CD14-positive monocyte (primary cell): ENCODE measurements around the gene BLOC1S4. TPM values are rescaled to one million over a fixed set of nuclear protein-coding genes. Genes with fewer than 3 reads are reported as not detected.
A peak's percentile ranks its signal among the peaks of the same experiment; 100 is the strongest.

Source experiments
- DNase-seq, 3 donors: peaks; one replicate each; pipeline ENCODE4 v3.0.0-alpha.2; 2011 to 2022
- H2AFZ ChIP-seq: 2 replicates; pipeline ENCODE4 v1.6.0; 2012; ENCODE audit warnings: mild to moderate bottlenecking, low read depth, low read length, inconsistent platforms; ENCODE audit not compliant: insufficient read depth, poor library complexity, severe bottlenecking
- H3K27ac ChIP-seq, 2 donors: 1 replicate in 1 of 2; 2 replicates in 1 of 2; pipeline ENCODE4 v1.5.1; 2012 to 2013; ENCODE audit warnings: low read length in 2 of 2, control low read depth in 1 of 2, inconsistent platforms in 1 of 2, low read depth in 1 of 2, mild to moderate bottlenecking in 1 of 2
- H3K27me3 ChIP-seq, 2 donors: one replicate each; pipeline versions ENCODE4 v1.6.0 to v1.6.1; 2011 to 2013; ENCODE audit warnings: low read length in 2 of 2; ENCODE audit not compliant: control insufficient read depth in 2 of 2, insufficient read depth in 2 of 2
- H3K36me3 ChIP-seq, 2 donors: replicated peaks in 1 of 2; 1 replicate in 1 of 2; 2 replicates in 1 of 2; pipeline versions ENCODE4 v1.5.1 to v1.6.1; 2012 to 2013; ENCODE audit warnings: low read length in 2 of 2, control low read depth in 1 of 2, inconsistent platforms in 1 of 2, mild to moderate bottlenecking in 1 of 2; ENCODE audit not compliant: insufficient read depth in 2 of 2, control insufficient read depth in 1 of 2
- H3K4me1 ChIP-seq, 2 donors: 1 replicate in 1 of 2; 2 replicates in 1 of 2; pipeline versions ENCODE4 v1.5.1 to v1.6.1; 2012 to 2013; ENCODE audit warnings: low read length in 2 of 2, control low read depth in 1 of 2, inconsistent platforms in 1 of 2, mild to moderate bottlenecking in 1 of 2, moderate library complexity in 1 of 2; ENCODE audit not compliant: insufficient read depth in 2 of 2, control insufficient read depth in 1 of 2
- H3K4me2 ChIP-seq: replicated peaks from 2 replicates; pipeline ENCODE3; 2012; ENCODE audit warnings: low read length, moderate library complexity, mild to moderate bottlenecking; ENCODE audit not compliant: poor library complexity, severe bottlenecking; ENCODE audit errors: extremely low read depth
- H3K4me3 ChIP-seq, 3 experiments: fragments of 200-600 bp in 1 of 3; sonication (generic) in 1 of 3; replicated peaks in 1 of 3; 1 replicate in 2 of 3; 2 replicates in 1 of 3; pipeline ENCODE4 v1.5.1; 2011 to 2013; ENCODE audit warnings: low read length in 3 of 3, mild to moderate bottlenecking in 3 of 3, control low read depth in 2 of 3, low read depth in 2 of 3, inconsistent platforms in 1 of 3, moderate library complexity in 1 of 3
- H3K79me2 ChIP-seq: 2 replicates; pipeline ENCODE4 v1.6.0; 2012; ENCODE audit warnings: mild to moderate bottlenecking, control low read depth, inconsistent platforms, low read length, moderate library complexity; ENCODE audit not compliant: insufficient read depth
- H3K9ac ChIP-seq: 2 replicates; pipeline ENCODE4 v1.6.0; 2017; ENCODE audit warnings: low read length, mild to moderate bottlenecking; ENCODE audit not compliant: insufficient read depth, poor library complexity, severe bottlenecking
- H3K9me3 ChIP-seq, 2 donors: replicated peaks in 1 of 2; 1 replicate in 1 of 2; 2 replicates in 1 of 2; pipeline versions ENCODE4 v1.5.1 to v1.6.1; 2012 to 2013; ENCODE audit warnings: low read length in 2 of 2, control low read depth in 1 of 2; ENCODE audit not compliant: control insufficient read depth in 1 of 2, insufficient read depth in 1 of 2
- H4K20me1 ChIP-seq: 2 replicates; pipeline ENCODE4 v1.6.0; 2012; ENCODE audit warnings: mild to moderate bottlenecking, low read length, control low read depth, moderate library complexity; ENCODE audit not compliant: insufficient read depth
- H3K27ac Mint-ChIP-seq, 7 donors: one replicate each; pipeline ENCODE4 v1.8.0; 2020; ENCODE audit warnings: mild to moderate bottlenecking in 7 of 7, mixed read lengths in 7 of 7, moderate library complexity in 6 of 7, inconsistent platforms in 2 of 7
- H3K27me3 Mint-ChIP-seq, 3 donors: one replicate each; pipeline ENCODE4 v1.8.0; 2021 to 2022; ENCODE audit warnings: low read depth in 3 of 3, mild to moderate bottlenecking in 3 of 3, mixed read lengths in 3 of 3, moderate library complexity in 3 of 3, inconsistent platforms in 1 of 3
- H3K36me3 Mint-ChIP-seq, 2 donors: one replicate each; pipeline ENCODE4 v1.8.0; 2020; ENCODE audit warnings: mixed read lengths in 2 of 2, inconsistent platforms in 1 of 2, mild to moderate bottlenecking in 1 of 2
- H3K4me1 Mint-ChIP-seq: one replicate; pipeline ENCODE4 v1.8.0; 2020; ENCODE audit warnings: mild to moderate bottlenecking, mixed read lengths
- H3K4me3 Mint-ChIP-seq, 2 donors: one replicate each; pipeline ENCODE4 v1.8.0; 2020; ENCODE audit warnings: mild to moderate bottlenecking in 2 of 2, mixed read lengths in 2 of 2, moderate library complexity in 1 of 2
- H3K9me3 Mint-ChIP-seq, 7 donors: one replicate each; pipeline ENCODE4 v1.8.0; 2020 to 2022; ENCODE audit warnings: mixed read lengths in 7 of 7, mild to moderate bottlenecking in 6 of 7, moderate library complexity in 6 of 7, inconsistent platforms in 2 of 7
- WGBS: methylation state at CpG from one replicate; pipeline ENCODE4 v1.1.5; 2013; ENCODE audit warnings: missing lambda C conversion rate; ENCODE audit not compliant: insufficient coverage; 5-methylcytosine and 5-hydroxymethylcytosine counted together
- intact Hi-C, 2 donors: fragments of 100-400 bp; cut with micrococcal nuclease; formaldehyde crosslinking; loops; one replicate each; pipeline versions ENCODE4 v1.15.0 to v1.15.1; 2023
- polyA plus RNA-seq, 3 donors: library from polyadenylated mRNA; depleted of rRNA in 1 of 3; unstranded in 2 of 3; stranded (reverse) in 1 of 3; fragments of 300-500 nt in 2 of 3; fragments of >200 nt in 1 of 3; fragmentation: Illumina TruSeq in 2 of 3; gene quantifications; 1 replicate in 2 of 3; 2 replicates in 1 of 3; pipeline ENCODE4 v1.2.3, GENCODE V29; 2012 to 2021
- TF ChIP-seq, protein P1 (sequence below): fragments of 200-600 bp; IDR thresholded peaks from one replicate; pipeline ENCODE4 v1.8.0; 2022; ENCODE audit warnings: antibody characterized with exemption, mild to moderate bottlenecking

The BLOC1S4 gene
- polyA plus RNA-seq, 3 donors: 6.7 to 30.9 (median 20.1) TPM

DNA sequence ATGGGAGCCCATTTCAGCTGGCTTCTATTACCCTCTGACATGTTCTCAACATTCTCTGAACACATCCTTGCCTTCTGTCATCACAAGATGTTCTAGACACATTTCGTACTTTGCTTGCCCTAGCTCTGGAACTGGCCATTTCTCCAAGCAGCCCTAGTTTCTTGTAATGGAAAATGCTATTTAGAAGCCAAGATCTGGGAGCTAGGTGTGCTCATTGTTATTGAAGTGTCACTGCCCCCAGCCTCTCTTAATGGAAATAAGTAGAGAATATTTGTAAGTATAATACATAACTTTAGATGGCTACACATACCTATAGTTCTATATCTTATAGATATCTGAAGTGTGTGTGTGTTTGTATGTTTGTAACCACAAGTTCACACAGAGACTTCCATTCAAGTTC lies 13.2 kb upstream of the BLOC1S4 start:
- peaks cover 10% of the 10 kb centered on the region in 2 donors for H3K4me1 ChIP-seq
- peaks cover 0 to 2% (median 0%) of the 10 kb centered on the region in 3 donors for H3K27me3 Mint-ChIP-seq
- H3K9me3 Mint-ChIP-seq: peaks cover 0 to 6% (median 2%) of the 10 kb centered on the region in 7 donors
- H4K20me1 ChIP-seq: peaks cover 29% of the 10 kb centered on the region
- peaks cover 48% of the 10 kb centered on the region for H3K79me2 ChIP-seq
- H3K4me3 Mint-ChIP-seq: no peak overlapping the region
- H3K4me1 Mint-ChIP-seq: peaks cover 22% of the 10 kb centered on the region
- no CpG with 5 or more reads among the region's 1 CpG for WGBS
- H3K27ac ChIP-seq: no peak overlapping the region
- no peak overlapping the region for H3K4me2 ChIP-seq
- peaks cover 47 to 55% of the 10 kb centered on the region in 2 donors for H3K36me3 Mint-ChIP-seq
- DNase-seq: no peak
- no peak overlapping the region for H3K27ac Mint-ChIP-seq
- no peak overlapping the region for H3K4me3 ChIP-seq
- H3K36me3 ChIP-seq: peaks cover 12 to 64% of the 10 kb centered on the region in 2 donors
- no peak overlapping the region for H2AFZ ChIP-seq
- no peak overlapping the region for H3K9ac ChIP-seq
- H3K27me3 ChIP-seq: no peaks in the 10 kb centered on the region
- H3K9me3 ChIP-seq: no peaks in the 10 kb centered on the region
- intact Hi-C loops: loop anchor here in 1 of 2 donors (10.0 kb wide), 1 partner anchor 942 kb away; no protein-coding TSS in a partner anchor
- TF ChIP-seq, protein P1, sequence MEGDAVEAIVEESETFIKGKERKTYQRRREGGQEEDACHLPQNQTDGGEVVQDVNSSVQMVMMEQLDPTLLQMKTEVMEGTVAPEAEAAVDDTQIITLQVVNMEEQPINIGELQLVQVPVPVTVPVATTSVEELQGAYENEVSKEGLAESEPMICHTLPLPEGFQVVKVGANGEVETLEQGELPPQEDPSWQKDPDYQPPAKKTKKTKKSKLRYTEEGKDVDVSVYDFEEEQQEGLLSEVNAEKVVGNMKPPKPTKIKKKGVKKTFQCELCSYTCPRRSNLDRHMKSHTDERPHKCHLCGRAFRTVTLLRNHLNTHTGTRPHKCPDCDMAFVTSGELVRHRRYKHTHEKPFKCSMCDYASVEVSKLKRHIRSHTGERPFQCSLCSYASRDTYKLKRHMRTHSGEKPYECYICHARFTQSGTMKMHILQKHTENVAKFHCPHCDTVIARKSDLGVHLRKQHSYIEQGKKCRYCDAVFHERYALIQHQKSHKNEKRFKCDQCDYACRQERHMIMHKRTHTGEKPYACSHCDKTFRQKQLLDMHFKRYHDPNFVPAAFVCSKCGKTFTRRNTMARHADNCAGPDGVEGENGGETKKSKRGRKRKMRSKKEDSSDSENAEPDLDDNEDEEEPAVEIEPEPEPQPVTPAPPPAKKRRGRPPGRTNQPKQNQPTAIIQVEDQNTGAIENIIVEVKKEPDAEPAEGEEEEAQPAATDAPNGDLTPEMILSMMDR: no peak

DNA sequence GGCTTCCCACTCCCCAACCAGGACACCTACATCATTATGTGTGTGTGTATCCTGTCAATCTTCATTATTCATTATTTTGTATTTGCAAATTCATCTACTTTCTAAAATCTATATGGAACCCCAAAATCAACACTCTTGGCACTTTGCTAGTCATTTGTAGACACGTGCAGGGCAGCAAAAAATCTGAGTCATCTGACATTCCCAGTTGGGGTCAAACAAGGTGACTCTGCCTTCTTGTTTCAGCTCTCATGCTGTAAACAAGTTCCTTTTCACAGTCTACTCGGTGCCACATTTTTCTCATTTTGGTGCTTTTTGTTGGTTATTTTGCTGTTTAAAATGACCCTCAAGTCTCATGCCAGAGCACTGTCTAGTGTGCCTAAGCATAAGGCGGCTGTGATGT lies 12.2 kb upstream of the BLOC1S4 start:
- Mint-ChIP-seq H3K27ac (peak overlapping the region in 1 of 7 donors; percentile 44), H3K36me3 (peaks cover 53 to 62% of the 10 kb centered on the region in 2 donors), H3K9me3 (peaks cover 0 to 6% (median 2%) of the 10 kb centered on the region in 7 donors), H3K4me1 (peaks cover 32% of the 10 kb centered on the region), H3K27me3 (peaks cover 0 to 2% (median 0%) of the 10 kb centered on the region in 3 donors), H3K4me3 (no peak overlapping the region)
- DNase-seq: no peak
- Histone ChIP-seq H2AFZ (no peak overlapping the region), H3K4me3 (no peak overlapping the region), H3K9me3 (no peaks in the 10 kb centered on the region), H4K20me1 (peaks cover 29% of the 10 kb centered on the region), H3K27me3 (no peaks in the 10 kb centered on the region), H3K4me2 (no peak overlapping the region), H3K27ac (no peak overlapping the region), H3K4me1 (peaks cover 20% of the 10 kb centered on the region in 2 donors), H3K36me3 (peaks cover 12 to 69% of the 10 kb centered on the region in 2 donors), H3K79me2 (peaks cover 59% of the 10 kb centered on the region), H3K9ac (no peak overlapping the region)
- intact Hi-C loops: loop anchor here in 1 of 2 donors (10.0 kb wide), 1 partner anchor 941 kb away; no protein-coding TSS in a partner anchor
- TF ChIP-seq, protein P1: no peak
- 71% methylated on average over 1 of the region's 3 CpGs for WGBS
